HG03108 (cell line): ENCODE measurements around the gene WDFY4.

Experiments used
- ATAC-seq: cut with Tn5 transposase; IDR thresholded peaks from one replicate; pipeline ENCODE4 v1.9.1; 2021; ENCODE audit warnings: moderate library complexity; ENCODE audit not compliant: unreplicated experiment

The WDFY4 gene

DNA sequence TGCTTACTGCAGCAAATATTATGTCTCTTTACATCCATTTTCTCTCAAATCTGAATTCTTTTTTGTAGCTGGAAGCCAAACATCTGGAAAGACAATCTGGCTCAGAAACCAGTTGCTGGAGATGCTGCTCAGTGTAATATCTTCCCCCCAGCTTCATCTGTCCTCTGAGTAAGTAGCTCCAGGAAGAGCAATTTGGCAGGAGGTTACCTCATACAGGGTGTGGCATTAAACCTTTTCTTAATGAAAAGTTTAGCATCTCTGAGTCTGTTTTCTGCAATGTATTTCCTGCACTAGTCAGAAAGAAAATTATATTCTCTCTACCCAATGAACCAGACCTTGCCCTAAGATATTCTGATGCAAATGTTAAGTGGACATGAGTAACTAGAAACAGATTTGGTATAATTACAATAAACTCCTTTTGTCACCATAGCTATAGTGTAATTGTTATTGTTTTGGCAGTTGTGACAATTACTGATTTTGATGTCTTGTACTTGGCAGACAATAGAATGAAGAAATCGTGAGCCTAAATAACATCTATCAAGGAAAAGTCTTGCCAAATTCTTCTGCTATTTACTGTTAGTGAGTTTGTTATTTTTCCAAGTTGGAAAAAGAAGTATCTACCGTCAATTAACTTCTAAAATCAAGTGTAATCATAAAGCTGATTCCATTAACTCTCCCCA, 123.3 kb downstream of the WDFY4 start:
- no peak for ATAC-seq

DNA sequence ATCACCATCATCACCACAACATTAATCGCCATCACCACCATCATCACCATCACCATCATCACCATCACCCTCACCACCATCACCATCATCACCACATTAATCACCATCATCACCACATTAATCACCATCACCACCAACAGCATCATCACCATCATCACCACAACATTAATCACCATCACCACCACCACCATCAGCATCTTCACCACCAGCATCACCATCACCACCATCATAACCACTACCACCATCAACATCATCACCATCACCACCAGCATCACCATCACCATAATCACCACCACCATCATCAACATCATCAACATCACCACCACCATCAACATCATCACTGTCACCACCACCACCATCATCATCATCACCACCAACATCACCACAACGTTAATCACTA, 124.6 kb downstream of the WDFY4 start:
- ATAC-seq, result no peak

DNA sequence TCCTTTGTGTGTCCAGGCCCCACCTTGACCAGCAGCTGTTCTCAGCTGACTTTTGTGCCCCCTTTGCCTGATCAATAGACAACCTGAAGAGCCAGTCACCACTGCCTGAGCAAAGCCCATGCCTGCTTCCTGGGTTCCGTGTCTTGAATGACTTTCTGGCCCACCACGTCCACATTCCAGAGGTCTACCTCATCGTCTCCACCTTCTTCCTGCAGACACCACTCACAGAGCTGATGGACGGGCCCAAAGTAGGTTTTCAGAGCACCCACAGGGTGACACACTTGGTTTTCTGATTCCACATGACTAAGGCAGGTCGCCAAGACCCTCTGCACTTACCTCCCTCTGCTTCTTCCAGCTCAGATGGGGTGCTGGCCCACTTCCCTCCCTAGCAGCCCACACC, 126.8 kb downstream of the WDFY4 start:
- ATAC-seq, result no peak

DNA sequence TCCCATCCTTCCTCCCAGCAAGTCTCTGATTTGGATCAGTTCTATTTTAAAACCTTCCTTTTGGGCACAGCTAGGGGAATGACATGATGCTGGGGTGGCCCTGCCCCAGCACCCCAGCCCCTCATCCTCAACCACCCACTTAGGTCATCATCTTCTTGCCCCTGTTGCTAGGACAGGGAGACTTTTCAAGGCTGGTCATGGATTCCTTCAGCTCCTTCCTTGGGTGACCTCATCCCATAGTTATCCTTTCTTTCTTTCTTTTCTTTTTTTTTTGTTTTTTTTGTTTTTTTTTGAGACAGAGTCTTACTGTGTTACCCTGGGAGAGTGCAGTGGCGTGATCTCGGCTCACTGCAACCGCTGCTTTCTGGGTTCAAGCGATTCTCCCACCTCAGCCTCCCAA, 127.2 kb downstream of the WDFY4 start:
- ATAC-seq, result no peak

DNA sequence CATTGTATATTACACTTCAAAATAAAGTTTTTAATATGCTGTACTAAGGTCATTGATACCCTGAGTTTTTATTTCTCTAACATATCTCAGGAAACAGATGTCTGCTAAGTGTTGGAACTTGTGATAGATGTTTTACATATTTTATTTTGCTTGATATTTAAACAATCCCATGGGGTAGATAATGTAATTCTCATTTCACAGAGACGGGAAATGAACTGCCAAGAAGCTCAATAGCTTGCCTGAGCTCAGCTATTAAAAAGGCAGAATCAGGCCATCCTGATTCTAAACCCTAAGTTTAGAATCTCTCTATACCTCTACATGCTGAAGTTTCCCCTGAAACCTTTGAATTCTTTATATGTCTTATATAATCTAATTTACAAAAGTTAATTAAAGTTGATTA, 128.6 kb downstream of the WDFY4 start:
- no peak for ATAC-seq

DNA sequence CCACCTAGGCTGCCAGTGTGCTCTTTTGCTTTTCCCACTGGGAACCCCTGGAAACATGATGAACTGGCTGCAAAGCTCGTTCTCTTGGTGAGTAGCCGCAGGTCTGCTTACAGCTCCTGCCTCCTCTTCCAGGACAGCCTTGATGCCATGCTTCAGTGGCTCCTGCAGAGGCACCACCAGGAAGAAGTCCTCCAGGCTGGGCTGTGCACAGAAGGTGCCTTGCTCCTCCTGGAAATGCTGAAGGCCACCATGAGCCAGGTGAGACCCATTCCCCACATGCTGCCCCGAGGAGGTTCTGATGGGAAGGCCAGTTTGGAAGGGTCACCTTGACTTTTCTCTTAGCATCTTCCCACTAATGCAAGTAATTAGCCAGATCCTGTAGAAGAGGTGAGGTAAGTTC, 129.2 kb downstream of the WDFY4 start:
- ATAC-seq, result no peak

DNA sequence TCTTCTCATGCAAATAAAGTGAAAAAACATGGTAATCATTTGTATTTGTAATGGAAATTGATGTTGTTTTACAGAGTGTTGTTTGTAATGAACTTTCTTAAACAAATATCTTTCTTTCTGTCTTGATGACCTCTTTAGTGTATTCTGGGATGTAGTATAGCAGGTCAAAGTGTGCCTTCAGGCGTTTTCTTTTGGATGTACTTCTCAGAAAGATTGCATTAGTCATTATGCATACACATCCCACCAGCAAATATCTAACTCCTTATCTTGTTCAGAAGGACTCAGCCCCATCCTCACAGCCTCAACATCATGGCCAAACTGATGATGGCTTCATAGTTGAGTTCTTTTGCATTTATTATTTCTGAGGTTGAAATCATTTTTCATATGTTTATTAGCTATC, 130.3 kb downstream of the WDFY4 start:
- ATAC-seq, result no peak

DNA sequence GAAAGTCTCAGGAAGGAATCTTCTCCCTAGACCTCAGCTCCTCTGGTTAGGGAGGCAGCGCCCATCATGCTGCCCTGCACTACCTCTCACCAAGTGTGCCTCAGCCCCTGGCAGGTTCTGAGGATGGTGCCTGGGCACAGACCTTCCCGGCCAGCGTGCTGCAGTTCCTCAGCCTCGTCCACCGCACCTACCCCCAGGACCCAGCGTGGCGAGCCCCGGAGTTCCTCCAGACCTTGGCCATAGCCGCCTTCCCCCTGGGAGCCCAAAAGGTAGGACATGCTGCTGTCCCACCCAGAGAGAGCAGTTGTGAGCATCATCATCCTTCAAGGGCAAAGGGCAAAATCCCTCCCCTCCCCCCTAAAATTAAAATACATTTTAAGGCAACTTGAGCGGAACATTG, 132.5 kb downstream of the WDFY4 start:
- ATAC-seq, result no peak

DNA sequence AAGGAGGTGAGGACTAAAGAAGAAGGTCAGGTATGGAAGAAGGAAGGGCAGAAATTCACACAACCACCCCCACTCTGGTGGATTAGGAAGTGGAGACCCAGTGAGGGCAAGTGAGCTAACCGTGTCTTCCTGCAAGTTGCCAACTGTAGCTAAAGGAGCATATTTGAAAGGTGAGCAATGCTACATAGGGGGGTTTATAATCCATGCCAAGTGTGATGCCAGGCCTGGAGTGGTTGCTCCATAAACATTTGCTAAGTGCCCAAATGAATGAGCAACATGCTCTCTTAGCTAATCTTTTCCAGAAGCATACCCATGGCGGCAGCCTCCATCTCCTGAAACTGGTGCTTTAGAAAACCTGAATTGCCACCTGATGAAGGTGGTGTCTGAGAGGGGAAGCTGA, 133.4 kb downstream of the WDFY4 start:
- no peak for ATAC-seq

DNA sequence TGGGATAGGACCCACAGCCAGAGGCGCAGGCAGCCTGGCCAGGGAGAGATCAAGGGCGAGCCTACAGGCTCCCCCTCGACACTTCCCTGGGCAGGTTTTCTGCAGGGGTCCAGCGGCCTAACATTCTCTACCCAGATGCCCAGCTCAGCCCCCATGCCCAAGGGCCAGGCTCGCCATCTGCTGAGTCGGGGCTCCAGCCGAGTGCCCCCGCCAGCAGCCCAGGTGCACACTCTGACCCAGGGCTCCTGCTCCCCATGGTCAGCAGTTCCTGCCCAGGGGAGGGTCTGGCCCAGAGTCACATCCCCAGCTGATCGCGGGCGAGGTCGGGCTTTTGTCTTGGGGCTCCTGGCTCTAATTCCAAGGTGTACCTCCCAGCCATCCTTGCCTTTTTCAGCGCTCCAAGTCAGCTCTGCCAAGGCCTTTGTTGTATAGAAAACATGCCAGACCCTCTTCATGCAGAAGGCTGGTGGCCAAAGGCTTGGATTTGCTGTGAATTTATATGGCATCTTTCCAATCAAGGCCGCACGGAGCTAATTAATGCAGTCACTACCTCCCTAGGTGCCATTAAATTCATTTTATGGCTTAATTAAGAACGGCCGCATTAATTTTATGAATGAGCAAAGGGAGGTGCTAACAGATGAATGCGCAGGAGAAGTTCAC, 134.3 kb downstream of the WDFY4 start:
- no peak for ATAC-seq

DNA sequence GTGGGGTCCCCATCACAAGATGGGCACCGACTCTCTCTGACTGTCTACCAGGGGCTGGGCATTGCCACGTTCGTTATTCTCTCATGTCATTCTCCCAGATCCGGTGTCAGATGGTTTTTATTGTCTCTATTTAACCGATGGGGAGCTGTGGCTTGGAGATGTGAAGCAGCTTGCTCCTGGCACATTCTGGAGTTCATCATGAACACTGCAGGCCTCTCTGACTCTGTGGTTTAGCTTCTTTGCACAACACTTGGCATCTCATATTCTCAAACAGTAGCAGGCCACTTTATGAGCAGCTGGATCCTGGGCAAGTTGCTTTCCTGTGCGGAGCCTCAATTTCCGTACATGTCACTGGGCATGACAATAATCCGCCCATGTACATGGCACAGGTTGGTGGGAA, 135.1 kb downstream of the WDFY4 start:
- no peak for ATAC-seq

DNA sequence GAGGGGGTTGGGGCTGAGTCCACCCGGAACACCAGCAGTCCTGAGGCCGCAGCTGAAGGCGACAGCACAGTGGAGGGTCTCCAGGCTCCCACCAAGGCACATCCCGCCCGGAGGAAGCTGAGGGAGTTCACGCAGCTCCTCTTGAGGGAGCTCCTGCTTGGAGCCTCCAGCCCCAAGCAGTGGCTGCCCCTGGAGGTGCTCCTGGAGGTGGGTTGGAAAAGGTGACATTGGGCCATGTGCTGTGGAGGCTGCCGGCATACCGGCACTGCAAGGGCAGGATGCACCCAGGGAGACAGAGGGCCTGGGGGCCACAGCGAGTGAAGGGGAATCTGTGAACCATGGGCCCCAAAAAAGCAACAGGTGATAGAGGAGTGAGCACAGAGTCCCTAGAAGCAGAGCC, 135.6 kb downstream of the WDFY4 start:
- ATAC-seq, result no peak

DNA sequence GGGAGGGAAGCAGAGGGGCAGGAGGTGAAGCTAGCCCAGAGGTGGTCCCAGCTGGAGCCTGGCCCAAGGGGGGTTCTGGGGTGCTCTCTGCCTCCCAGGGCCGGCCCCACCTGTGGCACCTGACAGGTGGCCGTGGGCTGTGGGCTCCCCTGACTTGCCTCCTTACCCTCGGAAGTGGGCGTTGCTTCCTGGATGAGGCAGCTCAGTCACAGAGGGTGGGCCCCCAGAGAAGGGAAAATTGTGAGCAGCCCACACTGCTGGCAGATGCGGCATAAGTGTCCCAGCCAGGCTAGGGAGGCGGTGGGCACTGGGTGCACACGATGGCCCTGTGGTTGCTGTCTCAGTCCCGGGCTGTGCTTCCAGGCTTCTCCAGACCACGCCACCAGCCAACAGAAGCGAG, 136.0 kb downstream of the WDFY4 start:
- no peak for ATAC-seq

DNA sequence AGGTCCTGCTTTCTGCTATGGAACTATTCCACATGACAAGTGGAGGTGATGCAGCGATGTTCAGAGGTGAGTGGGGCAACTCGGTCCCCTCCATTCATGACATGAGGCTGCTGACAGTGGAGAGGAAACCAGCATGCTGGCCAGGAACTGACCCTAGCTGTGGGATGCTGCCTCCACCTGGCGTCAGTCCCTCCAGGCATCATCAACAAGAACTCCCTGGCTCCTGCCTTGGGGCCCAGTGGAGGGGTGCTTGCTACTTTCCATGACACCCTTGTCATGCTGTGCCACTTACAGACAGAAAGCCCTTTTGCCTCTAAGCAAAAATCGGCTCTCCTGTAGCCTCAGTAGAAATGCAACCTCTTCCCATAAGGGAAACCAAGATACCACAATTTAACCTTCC, 136.4 kb downstream of the WDFY4 start:
- no peak for ATAC-seq

DNA sequence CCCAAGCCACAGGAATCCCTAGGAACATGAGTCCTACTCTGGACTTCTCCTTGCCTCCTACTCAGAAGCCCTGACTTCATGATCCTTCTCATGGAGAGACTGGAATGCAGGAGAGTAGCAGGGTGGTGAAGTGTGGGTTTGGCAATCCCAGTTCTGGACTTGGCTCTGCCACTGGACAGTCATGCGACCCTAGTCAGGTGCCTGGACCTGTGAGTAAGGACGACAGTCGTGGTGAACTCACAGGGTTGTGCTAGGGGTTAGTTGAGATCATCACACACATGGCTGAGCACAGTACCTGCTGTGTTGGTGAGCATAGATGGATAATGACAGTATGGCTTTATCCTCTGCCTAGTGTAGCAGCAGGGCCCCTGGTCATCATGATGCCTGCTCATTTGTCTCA, 137.0 kb downstream of the WDFY4 start:
- no peak for ATAC-seq

DNA sequence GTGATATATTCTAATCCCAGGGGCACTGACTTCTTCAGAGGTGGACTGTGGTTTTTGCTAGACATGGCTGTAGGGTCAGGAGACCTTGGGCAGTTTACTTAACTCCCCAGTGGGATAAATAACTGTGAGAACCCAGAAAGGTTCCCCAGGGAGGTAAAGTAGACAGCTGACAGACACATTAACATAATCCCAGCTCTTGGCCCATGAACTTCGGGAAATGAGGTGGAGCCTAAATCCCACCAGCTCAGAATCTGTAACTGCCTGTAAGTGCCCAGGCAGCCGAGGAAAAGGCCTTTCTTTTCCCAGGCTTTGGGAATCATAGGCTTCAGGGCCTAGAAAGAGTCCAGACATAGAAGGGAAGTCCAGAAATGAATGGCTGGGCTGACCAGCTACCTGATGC, 149.0 kb downstream of the WDFY4 start:
- ATAC-seq, result no peak

DNA sequence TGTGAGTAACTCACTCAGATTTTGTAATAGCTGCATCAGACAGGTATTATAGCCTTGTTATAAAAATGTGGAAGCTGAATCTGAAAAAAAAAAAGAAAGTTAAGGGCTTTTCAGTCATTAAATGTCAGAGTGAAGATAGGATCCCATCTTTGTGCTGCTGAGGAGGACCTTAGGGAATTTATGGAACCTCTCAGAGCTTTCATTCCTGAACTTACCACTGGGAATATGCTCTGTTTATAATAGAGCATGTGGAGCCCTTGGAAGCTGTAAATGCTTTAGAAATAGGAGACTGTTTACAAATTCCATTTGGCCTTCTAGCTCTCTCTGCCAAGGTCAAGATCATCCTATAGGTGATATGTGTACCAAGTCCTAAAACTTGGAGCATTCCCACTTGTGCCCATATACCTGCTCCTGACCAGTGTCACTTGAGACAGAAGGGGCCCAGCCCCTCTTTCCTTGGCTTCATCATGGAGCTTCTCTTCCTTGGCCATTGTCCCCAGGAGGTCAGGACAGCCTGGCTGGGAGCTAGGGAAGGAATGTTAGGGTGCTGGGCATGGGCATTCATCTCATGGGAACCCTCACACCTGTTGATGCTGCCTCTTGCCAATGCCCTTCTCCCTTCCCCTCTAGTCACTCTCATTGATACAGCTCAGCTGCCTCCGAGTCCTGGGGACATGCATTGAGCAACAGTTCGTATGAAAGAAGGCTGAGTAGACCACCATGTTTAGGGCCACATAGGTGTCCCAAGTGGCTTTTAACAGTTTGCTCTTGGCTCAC, 149.7 kb downstream of the WDFY4 start:
- no peak for ATAC-seq

DNA sequence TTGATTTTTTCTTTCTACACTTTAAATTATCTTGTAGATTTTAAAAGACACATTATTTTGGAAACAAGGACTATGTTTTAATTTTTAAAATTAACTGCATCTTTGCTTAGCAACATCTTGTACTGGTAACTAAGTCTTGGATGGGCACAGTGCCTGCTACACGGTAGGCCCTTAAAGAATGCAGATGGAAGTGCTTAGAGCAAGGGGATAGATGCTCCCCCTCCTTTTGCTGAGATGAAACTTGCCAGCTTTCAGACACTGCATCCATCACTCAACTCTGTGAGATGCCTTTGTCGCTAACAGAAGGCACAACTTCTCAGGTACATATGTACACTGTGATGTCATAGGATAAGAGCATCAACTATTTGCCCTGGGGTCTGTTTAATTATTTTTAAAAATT, 151.1 kb downstream of the WDFY4 start:
- ATAC-seq, result no peak

DNA sequence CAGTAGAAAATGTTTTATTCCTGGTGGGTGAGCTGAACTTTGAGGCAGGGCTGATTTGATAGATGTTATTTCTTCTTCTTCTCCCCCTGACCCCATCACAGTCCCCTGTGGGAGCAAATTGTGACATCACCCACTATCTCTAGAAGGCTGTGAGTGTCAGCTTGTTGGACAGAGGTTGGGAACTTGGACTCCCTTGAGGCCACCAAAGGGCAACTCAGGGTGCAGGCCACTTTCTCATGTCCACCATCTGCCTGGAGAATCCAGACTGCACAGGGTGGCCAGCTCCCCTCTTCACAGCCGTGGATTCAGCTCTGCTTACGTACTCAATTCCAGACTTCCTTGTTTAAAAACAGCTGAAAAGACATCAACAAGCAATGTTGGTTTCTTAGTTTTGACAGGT, 151.9 kb downstream of the WDFY4 start:
- ATAC-seq, result no peak

DNA sequence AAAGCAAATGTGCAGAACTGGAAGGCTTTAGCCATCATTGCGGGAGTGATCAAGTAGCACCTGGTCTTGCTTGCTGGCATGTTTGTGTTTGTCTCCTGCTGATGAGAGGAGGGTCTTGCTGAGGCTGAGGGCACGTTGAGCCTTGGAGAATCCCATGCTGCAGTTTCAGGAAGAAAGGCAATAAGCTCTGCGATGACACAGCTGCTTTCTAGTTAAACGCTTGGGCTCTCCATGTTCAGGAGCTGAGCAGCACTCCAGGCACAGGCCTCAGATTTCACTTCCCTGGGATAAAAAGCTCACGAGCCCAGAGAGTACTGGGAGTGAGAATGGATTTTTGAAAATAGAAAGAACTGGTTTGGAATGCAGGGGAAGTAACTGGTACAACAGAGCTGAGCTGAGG, 154.2 kb downstream of the WDFY4 start:
- ATAC-seq, result no peak

DNA sequence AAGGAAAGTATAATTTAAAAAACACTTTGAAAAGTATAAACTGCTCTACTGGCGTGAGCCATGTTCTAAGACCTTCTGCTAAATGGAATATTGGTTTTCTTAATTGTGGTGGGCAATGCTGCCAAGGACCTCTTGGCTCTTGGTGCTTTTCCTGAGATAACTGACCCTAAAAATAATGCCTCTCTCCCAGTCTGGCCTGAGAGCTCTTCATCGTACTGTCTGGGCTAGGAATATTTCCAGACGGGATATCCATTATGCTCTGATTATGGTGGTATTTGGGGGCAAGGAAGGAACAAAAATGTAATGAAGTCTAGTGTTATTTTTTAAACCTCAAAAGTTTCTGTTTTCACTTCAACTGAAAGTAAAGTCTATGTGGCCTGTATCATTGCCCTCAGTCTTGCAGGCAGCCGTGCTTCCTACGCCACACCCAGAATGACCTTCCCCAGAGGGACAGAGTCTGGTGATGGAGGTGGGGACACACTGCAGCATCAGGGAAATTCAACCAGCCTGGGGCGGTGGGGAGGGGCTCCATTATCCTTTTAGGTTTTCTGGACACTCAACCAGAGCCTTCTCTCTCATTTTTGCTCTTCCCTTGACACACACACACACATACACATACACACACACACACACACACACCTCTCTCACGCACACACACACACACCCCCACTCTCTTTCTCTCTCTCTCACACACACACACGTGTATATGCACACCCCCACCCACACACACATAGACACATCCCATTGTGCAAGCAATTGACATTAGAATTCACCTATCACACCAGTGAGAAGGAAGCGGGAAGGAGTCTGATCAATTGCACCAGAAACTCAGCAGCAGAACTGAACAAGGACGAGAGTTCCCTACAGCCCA, 155.4 kb downstream of the WDFY4 start:
- no peak for ATAC-seq
